Activated naive CD4-positive, alpha-beta T cell treated with anti-CD3 and anti-CD28 coated beads, Interleukin-2, amount 10 ng/mL, durations not matched to agents 5 hours and 36 hours (primary cell): ENCODE measurements around the gene SSUH2. TPM values are rescaled to one million over a fixed set of nuclear protein-coding genes. Genes with fewer than 3 reads are reported as not detected.

Experiments used
- total RNA-seq, 2 experiments: library from RNA; stranded (reverse); gene quantifications; one replicate each; pipeline ENCODE4 v1.2.3, GENCODE V29; 2021

The SSUH2 gene, protein sequence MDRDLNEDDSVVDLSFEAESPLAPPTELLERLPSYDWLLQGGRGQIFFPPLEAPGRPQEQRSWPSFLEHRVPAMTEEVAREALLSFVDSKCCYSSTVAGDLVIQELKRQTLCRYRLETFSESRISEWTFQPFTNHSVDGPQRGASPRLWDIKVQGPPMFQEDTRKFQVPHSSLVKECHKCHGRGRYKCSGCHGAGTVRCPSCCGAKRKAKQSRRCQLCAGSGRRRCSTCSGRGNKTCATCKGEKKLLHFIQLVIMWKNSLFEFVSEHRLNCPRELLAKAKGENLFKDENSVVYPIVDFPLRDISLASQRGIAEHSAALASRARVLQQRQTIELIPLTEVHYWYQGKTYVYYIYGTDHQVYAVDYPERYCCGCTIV
- total RNA-seq = under 1 TPM in 1 of 2 experiments, not detected in 1; 0.13 TPM

DNA sequence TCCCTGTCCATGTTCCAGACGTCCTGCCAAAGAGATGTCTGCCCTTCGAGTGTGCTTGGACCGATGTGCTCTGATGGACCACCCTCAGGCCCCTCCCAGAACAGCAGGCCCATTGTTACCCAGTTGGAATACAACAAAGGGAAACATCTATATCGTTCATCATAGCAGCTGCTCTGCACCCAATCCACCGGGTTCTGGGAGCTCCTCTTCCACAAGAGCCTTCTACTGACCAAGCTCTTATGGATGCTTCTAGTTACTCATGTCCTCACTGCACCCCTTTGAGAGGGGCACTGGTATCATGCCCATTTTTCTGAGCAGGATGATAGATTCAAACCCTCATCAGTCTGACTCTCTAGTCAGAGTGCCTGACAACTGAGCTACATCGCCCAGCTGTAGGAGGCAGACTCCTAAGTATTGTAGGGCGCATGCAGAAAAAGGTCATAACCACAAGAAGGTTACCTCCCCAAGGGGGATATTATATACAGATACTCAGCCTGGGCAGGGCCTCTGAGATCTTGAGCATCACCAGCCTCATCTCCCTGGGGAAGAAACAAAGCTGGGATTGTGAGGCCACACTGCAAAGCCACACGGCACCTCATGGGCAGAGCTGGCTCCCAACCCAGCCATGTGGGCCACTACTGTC lies at the start of gene SSUH2:
TSS of gene SSUH2 (minus strand) at position 51 of the 643 bp plus-strand sequence. CDS start at position 11, 40 bp downstream.

Other genes with a start within 250 kb of the SSUH2 start
- under 1 TPM in 1 of 2 experiments, not detected in 1; 0.30 TPM for gene LMCD1, start 143.0 kb downstream of the SSUH2 start, total RNA-seq
- not detected for gene CAV3, start 89.0 kb upstream of the SSUH2 start, total RNA-seq
- gene OXTR, start 124.8 kb upstream of the SSUH2 start, total RNA-seq = under 1 TPM; 0.18 to 0.46 TPM